Transverse colon (tissue), 4 donors: ENCODE data around the gene RGS9.

ENCODE experiments used
- CTCF ChIP-seq, 5 experiments: fragments of 200-600 bp in 3 of 5; fragments of 450-650 bp in 2 of 5; sonication (generic) in 3 of 5; IDR thresholded peaks; 1 replicate in 2 of 5; 2 replicates in 3 of 5; pipeline ENCODE4 v1.5.1; 2016 to 2017; ENCODE audit warnings: antibody characterized with exemption in 5 of 5, inconsistent platforms in 3 of 5, mild to moderate bottlenecking in 2 of 5, moderate library complexity in 1 of 5
- EP300 ChIP-seq: sonication (generic); formaldehyde crosslinking; IDR thresholded peaks from one replicate; pipeline ENCODE4 v1.6.1; 2017; ENCODE audit warnings: antibody characterized with exemption, low read depth
- POLR2A ChIP-seq: fragments of 450-650 bp; IDR thresholded peaks from one replicate; pipeline ENCODE4 v1.6.1; 2016; ENCODE audit warnings: antibody characterized with exemption, mild to moderate bottlenecking, moderate library complexity
- POLR2AphosphoS5 ChIP-seq, 3 donors: sonication (generic); formaldehyde crosslinking; IDR thresholded peaks; one replicate each; pipeline ENCODE4 v1.6.1; 2016; ENCODE audit warnings: antibody characterized with exemption in 3 of 3

DNA sequence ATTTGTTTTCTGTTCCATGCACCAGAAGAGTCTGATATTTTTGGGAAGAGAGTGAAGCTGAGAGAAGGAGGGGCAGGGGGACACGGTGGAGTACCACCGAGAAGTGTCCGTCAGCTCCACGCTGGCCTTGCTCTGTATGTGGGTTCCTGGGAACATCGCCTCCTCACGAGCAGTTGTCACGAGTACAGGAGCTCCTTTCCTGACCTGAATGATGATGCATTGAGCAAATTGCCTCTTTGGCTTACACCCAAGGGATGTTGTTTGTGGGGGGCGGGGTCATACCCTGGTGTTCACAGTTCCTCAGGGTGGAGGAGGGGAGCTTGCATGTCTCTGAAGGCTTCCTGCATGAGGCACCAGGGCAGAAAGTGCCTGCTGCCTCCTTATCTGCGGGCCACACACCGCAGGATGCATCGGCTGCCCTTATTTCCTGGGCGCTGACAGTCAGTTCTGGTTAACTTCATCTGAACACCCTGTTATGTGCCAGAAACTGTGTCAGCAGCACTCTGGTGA, 36.2 kb downstream of the RGS9 start:
- no peak for TF ChIP-seq CTCF (IDR thresholded peaks at IDR 0.05)
- TF ChIP-seq POLR2A, result no peak
- TF ChIP-seq POLR2AphosphoS5 (IDR thresholded peaks at IDR 0.05), result no peak
- no peak for TF ChIP-seq EP300
